ENCODE results near the gene DNAH17.

DNAH17 gene

DNA sequence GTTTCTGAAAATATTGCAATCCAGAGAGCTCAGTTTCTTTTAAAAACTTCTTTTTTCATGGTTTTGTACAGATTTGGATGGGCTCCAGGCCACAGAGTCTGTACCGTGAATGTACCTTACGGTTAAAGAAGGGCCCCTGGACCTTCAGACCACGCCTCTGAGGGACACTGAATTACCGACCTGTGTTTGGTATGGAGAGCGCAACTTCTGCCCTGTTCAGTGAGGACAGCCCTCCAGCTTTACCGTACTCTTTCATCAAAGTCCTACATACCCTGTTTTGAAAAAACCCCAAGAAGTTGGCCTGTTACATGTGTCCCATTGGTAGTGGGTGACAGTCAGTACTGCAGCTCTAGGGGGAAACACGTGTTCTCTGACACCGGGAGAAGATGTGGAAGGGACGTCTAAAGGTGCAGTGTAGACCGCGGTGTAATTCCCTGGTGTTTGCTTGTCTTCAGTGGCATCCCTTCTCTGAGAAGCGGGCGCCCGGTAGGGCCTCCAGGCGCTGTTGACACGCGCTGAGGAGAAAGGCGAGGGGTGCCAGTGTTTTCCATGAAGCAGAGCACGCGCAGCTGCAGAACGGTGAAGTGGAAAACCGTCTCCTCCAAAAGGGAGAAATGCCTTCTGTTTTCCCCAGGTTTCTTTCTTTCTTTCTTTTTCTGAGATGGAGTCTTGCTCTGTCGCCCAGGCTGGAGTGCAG lies 192.6 kb downstream of the DNAH17 start:
- no peak for DNase-seq

DNA sequence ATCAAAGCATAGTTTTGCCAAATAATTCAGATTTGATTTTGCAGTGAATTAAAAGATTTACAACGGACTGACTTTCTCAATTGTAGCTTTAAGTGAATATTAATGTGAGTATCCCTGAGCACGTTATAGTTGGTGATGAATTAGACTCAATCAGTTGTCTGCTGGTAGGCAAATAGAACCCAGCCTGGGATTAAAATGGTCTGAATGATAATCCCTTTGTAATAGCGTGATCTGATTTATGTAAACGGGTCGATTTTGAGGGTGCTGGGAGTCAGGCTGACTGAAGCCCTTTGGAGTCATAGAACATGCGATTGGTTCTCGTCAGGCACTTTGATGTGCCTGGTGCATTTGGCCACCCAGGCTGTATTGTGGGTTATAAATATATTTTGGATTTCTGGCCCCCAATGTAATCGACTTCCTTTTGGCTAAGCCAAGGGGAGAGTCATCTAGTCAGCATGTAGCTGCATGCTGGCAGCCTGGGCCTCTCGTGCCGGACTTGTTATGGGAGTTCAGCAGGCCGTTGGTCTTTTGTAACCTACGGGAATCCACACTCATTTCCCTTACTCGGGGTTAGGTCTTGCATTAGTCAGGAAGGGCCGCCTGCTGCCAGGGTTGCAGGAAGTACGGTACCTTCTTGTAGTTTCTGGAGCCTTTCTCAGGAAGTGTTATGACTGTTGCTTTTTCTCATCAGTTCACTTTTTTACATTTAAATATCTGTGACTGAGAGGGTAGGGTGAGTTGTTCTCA lies 193.3 kb downstream of the DNAH17 start:
- no peak for DNase-seq

DNA sequence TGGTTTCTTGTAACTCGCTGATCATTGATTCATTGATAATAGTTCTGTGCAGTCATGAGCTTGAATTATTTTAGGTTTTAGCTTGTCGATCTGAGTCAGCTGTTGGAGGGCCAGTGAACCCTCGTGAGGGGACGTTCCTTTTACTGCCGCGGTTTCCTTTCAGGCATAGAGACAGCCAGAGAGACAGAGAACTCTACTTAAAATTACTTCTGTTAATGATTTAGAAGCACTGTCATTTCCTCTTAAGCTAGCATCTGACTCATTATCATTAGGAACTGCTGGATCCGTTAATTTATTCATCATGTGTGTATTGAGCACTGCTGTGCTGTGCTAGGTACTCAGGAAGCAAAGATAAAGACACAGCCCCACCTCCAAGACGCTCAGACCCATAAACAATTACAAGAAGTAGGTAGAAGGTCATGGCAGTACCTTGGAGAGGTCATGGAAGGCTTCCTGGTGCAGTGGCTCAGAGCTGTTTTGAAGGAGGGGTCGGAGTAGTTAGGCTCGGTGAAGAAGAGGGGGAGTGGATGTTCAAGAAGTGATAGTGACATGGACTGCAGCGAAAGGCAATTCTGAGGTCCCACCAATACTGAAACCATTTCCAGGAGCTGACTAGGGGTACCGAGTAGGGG lies 195.5 kb downstream of the DNAH17 start:
- no peak for DNase-seq

DNA sequence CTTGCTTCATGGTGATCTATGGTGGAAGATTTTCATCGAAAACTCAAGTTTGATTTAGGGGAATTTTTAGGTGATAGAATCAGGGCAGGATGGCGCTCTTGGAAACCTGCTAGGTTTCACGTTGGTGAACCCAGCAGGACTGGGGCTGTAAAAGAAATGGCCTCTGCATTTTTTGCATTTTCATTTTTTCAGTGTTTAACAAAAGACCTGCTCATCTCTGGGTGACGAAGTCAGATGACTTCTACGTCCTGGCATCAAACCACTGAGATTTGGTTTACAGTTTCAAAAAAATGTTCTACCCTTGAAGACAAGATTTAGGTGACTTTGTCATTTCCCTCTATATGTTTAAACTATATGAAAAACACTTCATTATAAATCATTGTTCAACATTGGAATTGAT lies 196.8 kb downstream of the DNAH17 start:
- no peak for DNase-seq

DNA sequence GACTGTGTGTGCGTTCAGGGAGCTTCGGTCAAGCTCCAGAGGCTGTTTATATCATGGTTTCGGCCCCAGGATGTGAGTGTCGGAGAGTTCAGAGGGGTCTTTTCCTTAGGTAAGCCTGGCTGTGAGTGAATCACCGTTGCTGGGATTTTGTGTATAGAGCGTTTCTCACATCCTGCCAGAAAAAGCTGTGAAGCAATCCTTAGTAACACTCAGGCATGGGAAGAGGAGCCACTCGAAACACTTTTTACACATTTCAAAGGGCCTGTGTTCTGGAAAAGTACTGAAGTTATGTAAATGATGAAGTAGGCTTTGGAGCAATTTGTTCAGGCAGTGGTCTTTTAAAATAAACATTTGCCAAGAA lies 198.1 kb downstream of the DNAH17 start:
- DNase-seq, result no peak

DNA sequence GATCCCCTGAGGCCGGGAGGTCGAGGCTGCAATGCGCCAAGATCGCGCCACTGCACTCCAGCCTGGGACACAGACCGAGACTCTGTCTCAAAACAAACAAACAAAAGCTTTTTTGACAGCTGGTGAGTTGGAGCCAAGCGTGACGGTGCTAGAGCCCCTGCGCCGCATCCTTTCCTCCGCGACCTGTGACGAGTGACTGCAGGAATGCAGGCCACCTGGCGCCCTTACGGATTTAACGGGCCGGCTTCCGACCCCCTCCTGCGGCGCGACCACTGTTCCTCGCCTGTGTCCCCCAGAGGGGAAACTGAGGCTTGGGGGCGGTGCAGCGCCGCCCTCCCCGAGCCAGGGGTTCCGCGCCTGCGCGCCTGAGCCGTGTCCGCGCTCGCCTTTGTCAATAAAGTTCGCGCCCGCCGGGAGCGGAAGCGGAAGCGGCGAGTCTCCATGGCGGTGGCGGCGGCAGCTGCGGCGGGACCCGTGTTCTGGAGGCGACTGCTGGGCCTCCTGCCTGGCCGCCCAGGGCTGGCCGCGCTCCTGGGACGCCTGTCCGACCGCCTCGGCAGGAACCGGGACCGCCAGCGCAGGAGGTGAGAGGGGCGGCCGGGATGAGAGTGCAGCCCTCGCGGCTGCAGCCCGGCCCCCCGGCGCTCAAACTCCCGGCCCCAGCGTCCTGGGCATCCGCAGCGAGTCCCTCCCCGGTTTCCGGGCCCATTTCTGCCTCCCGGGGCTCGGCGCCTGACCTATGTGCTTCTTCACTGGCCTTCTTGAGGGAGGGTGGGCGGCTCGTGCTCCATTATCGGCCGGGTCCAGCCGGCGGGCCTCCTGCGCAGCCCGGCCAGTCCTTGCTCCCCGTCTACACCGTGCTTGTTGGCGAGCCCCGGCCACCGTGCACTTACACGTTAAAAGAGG lies 198.7 kb downstream of the DNAH17 start, which contains the start of gene PGS1:
TSS of gene PGS1 (plus strand) at position 425 of the 906 bp plus-strand sequence. CDS start at position 442, 17 bp downstream.
- DNase-seq, result peak; percentile 43 to 76

DNA sequence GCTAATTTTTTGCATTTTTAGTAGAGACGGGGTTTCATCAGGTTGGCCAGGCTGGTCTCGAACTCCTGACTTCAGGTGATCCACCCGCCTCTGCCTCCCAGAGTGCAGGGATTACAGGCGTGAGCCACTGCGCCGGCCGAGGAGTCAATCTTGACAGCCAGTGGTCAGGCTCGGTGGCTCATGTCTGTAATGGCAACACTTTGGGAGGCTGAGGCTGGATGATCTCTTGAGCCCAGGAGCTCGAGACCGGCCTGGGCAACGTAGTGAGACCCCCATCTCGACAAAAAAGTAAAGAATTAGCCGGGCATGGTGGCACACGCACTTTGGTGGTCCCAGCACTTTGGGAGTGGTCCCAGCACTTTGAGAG lies 199.4 kb downstream of the DNAH17 start:
- DNase-seq, result no peak

DNA sequence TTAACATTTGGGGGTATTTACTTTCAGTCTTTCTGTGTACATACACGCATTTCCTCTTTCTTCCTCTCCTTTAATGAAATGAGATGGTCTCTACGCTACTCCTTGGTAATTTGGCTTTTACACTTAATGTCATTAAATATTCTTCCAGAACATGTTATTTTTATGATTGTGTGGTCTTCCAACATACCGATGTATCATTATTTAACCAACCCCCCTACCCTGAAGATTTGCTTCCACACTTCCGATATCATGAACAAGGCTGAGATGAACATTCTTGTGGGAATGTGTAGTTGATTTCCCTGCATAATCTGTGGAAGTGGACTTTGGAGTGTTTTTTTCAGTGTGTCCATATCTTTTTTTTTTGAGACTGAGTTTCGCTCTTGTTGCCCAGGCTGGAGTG lies 201.0 kb downstream of the DNAH17 start:
- DNase-seq, result no peak

DNA sequence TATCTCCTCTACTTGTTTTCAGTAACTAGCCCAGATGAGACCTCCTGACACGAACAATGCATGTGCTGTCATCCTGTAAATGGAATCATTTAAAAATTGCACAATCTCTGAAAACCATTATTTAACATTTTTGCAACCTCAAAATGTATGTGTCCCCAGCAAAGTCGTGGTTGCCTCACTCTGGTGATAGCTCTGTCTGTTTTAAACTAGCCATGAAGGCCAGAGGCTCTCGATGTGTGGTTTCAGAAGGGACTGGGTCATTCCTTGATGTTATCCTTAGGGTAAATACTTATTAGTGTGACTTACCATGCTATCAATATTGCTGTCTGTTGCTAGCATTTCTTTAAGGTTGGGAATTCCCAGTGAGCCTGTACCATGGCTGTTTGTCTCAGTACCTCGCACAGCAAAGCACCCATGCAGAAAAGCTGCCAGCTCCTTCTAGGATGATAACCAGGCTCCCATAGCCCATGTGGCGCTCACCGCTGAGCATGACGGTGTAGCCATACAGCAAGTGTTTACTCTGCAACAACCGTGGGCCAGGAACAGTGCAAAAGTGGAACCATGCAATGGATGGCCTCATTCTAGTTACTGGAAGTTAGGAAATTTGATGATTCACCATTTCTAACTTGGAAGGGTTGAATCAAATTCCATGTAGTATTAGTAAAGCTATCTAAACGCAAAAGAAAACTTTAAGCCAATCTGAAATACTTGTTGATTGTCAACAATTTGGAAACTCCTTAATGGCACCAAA lies 201.6 kb downstream of the DNAH17 start:
- no peak for DNase-seq

DNA sequence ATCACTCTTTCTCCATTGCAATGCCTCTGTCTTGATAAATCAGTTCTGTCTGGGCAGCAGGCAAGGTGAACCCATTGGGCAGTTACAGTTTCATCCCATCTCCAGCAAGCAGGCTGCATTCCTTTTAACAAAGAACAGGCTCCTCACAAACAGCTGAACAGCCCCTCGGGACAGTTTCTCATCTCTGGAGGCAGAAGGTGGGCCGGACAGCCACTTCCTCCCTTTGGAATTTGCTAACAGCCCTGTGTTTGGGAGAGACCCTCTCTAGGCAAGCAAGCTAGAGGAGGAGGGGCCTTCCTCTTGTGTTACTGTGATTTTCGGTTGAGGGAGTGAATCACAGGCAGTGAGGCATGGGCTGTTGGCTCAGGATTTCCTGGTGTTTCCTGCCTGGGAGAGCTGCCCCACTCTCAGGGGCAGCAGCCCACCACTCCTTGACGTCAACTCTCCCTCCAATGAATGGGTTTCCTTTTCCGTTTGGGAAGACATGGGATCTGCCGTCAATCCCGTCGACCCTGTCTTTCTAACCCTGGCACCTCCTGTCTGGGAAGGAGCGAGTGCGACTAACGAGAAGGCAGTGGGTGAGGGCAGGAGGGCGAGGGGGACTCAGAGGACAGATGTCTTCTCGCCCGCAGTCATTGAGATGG lies 202.4 kb downstream of the DNAH17 start:
- DNase-seq, result no peak

DNA sequence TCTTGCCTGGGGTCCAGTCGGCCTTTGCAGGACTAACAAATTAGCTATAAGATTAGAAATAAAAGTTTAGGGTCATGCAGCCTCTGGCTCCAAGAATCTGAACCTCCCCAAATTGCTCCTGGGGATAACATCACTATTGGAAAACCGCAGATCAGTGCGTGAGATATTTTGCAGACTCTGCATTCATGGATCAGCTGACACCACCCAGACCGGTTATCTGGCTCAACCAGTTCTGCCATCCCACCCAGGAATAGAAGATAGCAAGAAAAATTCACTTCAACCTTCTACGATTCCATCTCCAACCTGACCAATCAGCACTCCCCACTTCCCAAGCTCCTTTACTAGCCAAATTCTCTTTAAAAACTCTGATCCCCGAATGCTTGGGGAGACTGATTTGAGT lies 203.0 kb downstream of the DNAH17 start:
- no peak for DNase-seq

All from NCI-H1930 (cell line).